Epidermal melanocyte (primary cell): ENCODE data around the gene RAB4B.
"Not testable (repeated sequence)": the region's sequence is repeated elsewhere in the genome, so short reads cannot be mapped to it uniquely, and the experiment has no call there.

Experiments
- DNase-seq: peaks from one replicate; pipeline ENCODE4 v3.0.0; 2011; ENCODE audit warnings: low spot score; ENCODE audit not compliant: insufficient read length

The RAB4B gene

GRCh38 chr19:40750874-40751537 is 27.0 kb upstream of the RAB4B start, which contains the start of gene SNRPA:
Gene SNRPA, plus strand, starts transcription at chr19:40751203. Its CDS starts 206 bp downstream, at chr19:40751409.
- peak; percentile 95 for DNase-seq

- no peak for DNase-seq
Measured at GRCh38 chr19:40752257-40752781, 25.7 kb upstream of the RAB4B start.

DNA sequence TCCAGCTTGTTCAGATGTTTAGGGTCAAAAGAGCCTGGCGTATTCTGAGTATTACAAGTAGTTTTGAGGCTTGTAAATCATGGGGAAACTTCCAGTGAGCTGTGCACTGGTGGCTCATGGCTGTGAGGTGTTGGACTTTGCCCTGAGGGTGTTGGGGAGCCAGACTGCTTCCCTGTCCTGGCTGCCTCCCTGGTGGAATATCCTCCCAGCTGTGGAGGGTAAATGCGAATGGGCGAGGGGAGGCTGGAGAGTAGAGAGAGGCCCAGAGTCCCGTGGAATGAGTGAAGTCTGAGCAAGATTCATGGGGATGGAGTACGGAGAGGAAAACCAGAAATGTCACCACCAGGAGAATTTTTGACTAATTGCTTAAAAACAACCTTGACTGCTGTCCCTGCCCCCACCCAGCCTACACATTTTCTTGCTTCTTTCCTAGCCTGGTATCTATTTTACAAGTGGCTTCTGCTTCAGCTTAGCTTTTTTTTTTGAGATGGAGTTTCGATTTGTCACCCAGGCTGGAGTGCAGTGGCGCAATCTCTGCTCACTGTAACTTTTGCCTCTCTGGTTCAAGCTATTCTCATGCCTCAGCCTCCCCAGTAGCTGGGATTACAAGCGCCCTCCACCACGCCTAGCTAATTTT is 23.3 kb upstream of the RAB4B start:
- DNase-seq: no peak

- no peak for DNase-seq
Measured at GRCh38 chr19:40755248-40755624, 22.8 kb upstream of the RAB4B start.

DNA sequence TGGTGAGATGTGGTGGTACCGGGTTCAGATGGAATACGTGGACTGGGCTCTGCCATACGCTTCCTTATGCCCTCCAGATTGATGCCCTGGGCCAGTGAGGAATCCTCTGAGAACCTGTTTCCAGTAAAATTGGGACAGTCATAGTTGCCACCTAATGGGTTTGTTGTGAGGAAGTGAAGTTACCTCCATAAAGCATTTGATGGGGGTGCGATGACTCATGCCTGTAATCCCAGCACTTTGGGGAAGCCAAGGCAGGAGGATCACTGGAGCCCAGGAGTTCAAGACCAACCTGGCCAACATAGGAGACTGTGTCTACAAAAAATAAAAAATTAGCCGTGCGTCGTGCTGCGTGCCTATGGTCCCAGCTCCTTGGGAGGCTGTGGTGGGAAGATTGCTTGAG is 22.3 kb upstream of the RAB4B start:
- DNase-seq: no peak

DNA sequence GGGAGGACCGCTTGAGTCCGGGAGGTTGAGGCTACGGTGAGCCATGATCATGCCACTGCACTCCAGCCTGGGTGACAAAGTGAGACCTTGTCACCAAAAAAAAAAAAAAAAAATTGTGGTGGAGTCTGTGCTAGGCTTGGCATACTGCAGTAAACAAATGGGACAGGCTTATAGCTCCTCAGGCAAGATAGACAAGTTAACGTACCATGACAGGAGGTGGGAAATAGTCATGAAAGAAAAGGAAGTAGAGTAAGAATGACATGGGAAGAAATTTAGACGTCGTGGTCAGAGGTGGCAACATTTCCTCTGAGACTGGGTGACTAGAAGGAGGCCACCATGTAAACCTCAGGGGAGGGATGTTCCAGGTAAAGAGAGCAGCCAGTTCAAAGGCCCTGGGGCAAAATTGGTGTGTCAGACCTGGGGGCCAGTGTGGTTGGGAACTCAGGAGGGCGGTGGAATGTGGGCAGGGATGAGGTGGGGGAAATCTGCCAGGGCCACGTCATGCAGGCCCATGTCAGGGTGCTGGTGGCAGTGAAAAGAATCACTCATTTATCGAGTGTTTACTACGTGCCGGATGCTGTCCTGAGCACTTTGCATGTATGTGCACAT is 21.4 kb upstream of the RAB4B start:
- no peak for DNase-seq

GRCh38 chr19:40758491-40758890 is 19.6 kb upstream of the RAB4B start:
- no peak for DNase-seq

GRCh38 chr19:40759352-40759751 is 18.7 kb upstream of the RAB4B start:
- DNase-seq: no peak

GRCh38 chr19:40762754-40763470 is 15.1 kb upstream of the RAB4B start:
- no peak for DNase-seq

DNA sequence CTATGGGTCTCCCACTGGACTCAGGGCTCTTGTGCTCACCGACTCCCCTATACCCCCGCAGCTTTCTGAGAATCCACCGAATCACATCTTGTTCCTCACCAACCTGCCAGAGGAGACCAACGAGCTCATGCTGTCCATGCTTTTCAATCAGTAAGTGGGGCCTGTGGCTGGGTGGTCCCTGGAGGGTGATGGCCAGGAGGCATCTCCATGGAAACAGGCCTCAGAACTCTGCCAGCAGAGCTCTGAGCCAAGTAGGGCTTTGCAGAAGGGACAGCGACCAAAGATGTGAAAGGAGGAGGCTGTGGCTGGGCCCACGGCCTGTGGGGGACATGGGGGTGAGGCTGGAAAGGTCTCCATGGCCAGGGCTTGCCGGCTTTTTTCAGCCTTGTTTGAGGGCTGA is 14.5 kb upstream of the RAB4B start:
- DNase-seq: no peak

DNA sequence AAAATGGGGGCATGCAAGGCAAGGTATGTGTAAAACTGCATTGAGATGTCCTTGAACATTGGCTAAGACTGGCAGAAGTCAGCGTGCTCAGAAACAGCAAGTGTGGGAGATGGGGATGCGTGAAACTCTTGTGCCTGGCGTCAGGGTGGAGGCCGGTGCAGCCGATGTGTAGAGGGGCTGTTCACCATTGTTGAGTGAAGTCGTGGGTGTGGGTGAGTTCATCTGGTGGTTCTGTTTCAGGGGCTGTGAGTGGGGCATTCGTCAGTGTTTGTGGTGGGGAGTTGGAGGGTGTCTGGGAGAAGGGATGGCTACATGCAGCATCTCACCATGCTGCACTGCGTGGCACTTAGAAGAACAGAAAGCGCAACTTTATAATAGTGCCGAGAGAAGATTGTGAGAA is 14.1 kb upstream of the RAB4B start:
- DNase-seq: no peak

DNA sequence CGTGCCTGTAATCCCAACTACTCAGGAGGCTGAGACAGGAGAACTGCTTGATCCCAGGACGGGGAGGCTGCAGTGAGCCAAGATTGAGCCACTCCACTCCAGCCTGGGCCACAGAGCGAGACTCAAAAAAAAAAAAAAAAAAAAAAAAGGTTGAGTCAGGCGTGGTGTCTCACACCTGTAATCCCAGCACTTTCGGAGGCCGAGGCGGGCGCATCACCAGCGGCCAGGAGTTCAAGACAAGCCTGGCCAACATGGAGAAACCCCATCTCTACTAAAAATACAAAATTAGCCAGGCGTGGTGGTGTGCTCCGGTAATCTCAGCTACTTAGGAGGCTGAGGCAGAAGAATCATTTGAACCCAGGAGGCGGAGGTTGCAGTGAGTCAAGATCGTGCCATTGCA is 11.7 kb upstream of the RAB4B start:
- DNase-seq: not testable (repeated sequence)

DNA sequence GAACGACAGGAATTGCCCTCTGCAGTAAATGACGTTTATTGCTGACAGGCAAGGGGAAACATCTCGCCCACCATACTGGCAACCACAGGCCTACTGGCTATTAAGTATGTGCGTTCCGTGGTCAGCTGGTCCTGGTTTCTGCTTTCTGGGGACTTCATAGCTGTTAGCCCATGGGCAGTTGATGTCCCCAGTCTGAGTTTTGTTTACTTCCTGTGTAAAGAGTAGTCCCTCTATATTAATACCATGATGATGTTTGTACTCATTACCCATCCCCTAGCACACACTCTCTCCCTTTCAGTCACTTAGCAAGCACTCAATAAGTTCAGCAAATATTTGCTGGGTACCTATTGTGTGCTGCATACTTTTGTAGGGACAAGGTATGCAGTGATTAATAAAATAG is 9.2 kb upstream of the RAB4B start:
- no peak for DNase-seq

DNA sequence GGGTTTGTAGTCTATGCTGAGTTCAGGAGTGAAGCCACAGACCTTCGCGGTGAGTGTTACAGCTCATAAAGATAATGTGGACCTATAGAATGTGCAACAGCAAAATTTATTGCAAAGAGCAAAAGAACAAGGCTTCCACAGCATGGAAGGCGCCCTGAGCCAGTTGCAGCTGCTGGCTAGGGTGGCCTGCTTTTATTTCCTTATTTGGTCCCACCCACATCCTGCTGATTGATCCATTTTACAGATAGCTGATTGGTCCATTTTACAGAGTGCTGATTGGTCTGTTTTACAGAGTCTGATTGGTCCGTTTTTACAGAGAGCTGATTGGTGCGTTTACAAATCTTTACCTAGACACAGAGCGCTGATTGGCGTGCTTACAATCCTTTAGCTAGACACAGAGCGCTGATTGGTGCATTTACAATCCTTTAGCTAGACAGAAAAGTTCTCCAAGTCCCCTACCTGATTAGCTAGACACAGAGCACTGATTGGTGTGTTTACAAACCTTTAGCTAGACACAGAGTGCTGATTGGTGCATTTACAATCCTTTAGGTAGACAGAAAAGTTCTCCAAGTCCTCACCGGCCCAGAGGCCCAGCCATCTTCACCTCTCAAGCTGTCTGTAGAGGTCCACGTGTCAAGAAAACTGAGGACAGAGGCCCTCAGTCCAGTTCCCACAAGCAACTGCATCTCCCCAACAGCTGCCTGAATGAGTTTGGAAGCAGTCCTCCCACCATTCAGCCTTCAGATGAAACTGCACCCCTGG is 6.8 kb upstream of the RAB4B start:
- DNase-seq: not testable (repeated sequence)

DNA sequence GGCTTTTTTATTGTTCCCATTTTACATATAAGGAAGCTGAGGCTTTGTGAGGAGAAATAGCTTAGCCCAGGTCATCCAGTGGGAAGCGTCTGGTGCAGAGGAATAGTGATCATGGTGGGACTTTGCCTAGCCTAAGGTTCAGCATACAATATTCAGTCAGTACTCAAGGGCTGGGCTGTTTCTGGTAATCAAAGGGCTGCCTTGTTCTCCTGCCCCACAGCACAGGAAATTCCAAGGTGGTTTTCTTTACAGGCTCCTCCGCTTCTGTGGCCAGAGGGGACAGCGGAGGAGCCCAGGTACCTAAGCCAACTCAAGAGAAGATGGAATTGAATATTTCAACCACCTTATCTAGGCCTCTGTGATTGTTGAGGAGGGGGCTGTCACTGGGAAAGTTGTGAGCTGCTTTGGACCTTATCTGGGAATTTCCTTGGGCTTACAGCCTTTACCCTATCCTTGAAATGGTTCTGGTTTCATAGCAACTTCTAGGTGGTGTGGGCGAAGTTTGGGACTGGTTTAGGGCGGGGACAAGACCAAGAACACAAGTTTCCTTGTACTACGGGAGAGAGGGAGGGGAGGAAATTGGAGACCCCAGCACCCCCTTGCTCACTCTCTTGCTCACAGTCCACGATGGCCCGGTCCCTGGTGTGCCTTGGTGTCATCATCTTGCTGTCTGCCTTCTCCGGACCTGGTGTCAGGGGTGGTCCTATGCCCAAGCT is 3.0 kb upstream of the RAB4B start, which contains the start of gene MIA:
Gene MIA (plus strand): TSS at position 606 of the 716 bp plus-strand sequence. CDS start 22 bp downstream, at position 628.
- DNase-seq: no peak

GRCh38 chr19:40775632-40776022 is 2.4 kb upstream of the RAB4B start:
- no peak for DNase-seq

DNA sequence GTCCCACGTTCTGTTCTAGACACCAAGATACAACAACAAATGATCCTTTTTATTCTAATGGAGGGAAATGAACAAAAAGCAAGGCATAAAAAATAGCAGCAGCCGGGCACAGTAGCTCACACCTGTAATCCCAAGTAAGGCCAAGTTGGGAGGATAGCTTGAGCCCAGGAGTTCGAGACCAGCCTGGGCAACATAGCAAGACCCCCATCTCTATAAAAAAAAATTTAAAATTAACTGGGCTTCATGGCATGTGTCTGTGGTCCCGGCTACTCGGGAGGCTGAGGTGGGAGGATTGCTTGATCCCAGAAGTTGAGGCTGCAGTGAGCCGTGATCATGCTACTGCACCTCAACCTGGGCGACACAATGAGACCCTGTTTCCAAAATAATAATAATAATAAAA is 1.7 kb upstream of the RAB4B start:
- no peak for DNase-seq

DNA sequence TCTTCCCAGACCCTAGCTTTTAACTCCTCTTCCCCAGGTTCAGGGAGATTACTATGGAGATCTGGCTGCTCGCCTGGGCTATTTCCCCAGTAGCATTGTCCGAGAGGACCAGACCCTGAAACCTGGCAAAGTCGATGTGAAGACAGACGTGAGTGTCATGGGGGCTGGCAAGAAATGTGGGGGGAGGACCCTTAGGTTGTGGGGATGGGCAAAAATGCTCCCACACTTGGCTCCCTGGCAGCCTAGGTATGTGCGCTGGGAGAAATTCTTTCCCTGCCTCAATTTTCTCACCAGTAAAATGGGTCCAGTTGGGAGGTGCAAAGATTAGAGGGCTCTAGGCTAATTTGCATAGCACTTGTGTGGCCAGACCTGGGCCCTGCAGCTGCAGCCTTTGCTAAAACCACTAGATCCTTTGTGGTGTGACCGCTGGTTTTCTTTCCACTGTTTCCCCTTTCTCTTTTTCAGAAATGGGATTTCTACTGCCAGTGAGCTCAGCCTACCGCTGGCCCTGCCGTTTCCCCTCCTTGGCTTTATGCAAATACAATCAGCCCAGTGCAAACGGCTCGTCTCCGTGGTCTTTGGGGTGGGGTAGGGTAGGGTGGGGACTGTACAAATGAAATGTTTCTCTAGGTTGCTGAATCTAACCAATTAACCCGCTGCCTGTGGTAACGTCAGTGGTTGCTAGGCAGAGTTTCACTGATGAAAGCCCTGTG is 959 bp upstream of the RAB4B start:
- peak; percentile 83 for DNase-seq

DNA sequence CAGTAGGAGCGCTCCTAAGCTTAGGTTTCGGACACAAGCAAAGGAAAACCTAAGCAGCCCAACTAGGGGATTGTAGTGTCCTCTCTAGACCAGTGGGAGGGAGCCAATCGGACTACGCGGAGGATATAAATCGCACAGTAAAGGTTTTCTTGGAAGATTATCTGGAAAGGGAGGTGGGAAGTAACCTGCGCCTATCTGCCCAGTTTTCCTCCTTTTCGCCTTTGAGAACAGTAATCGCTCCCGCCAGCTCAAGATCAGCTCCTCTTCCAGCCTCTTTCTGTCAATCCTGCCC is 456 bp upstream of the RAB4B start:
- DNase-seq: no peak

DNA sequence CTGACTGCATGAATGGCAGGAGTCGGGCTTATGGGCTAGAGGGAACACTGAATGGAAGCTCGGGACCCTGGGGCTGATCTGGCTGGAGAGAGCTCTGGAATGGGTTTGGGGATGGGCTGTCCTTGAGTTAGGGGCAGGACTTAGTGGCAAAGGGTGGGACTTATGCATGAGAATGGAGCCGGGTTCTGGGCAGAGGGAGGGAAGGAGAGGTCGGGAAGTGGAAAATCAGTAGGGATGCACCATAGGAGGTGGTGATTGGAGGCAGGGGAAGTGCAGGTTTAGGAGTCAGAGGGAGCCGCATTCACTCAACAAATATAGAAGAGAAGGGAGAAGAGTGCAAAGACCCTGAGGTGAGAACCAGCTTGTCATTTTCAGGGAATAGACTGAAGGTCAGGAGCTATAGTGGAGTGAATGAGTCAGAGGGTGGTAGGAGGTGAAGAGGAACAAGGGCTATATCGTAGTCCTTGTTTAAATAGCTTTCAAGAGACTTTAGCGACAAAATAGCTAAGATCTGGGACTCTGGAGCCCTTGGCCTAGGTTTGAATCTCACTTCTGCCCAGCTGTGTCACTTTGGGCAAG is 748 bp downstream of the RAB4B start:
- DNase-seq: no peak
